ENCODE measurements around the gene SHE. TPM values are rescaled to one million over a fixed set of nuclear protein-coding genes. Genes with fewer than 3 reads are reported as not detected.
A peak's percentile ranks its signal among the peaks of the same experiment; 100 is the strongest.

Gene SHE
- total and polyA plus RNA-seq, 2 experiments from 2014 or later, result 2.0 to 2.7 TPM

DNA sequence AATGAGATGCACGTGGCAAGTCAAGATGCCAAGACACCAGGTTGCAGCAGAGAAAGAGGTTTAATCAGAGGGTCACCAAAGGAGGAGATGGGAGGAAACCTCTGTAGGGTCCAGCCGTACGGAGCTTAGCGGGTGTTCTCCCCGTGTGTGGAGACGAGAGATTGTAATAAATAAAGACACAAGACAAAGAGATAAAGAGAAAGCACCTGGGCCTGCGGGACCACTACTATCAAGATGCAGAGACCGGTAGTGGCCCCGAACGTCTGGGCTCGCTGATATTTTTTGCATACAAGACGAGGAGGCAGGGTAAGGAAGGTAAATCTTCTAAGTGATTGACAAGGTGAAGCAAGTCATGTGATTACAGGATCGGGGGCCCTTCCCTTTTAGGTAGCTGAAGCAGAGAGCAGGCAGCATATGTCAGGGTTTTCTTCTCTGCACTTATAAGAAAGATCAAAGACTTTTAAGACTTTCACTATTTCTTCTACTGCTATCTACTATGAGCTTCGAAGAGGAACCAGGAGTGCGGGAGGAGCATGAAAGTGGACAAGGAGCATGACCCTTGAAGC, 41.4 kb downstream of the SHE start:
- H3K9me3 ChIP-seq (ENCODE audit: low read depth), result no peaks in the 10 kb centered on the region
- TF ChIP-seq, protein P1, sequence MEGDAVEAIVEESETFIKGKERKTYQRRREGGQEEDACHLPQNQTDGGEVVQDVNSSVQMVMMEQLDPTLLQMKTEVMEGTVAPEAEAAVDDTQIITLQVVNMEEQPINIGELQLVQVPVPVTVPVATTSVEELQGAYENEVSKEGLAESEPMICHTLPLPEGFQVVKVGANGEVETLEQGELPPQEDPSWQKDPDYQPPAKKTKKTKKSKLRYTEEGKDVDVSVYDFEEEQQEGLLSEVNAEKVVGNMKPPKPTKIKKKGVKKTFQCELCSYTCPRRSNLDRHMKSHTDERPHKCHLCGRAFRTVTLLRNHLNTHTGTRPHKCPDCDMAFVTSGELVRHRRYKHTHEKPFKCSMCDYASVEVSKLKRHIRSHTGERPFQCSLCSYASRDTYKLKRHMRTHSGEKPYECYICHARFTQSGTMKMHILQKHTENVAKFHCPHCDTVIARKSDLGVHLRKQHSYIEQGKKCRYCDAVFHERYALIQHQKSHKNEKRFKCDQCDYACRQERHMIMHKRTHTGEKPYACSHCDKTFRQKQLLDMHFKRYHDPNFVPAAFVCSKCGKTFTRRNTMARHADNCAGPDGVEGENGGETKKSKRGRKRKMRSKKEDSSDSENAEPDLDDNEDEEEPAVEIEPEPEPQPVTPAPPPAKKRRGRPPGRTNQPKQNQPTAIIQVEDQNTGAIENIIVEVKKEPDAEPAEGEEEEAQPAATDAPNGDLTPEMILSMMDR (IDR thresholded peaks at IDR 0.05; ENCODE audit: low read depth, low read length), result no peak
- no peaks in the 10 kb centered on the region for H3K36me3 ChIP-seq
- peak overlapping the region; percentile 70 for H3K27ac ChIP-seq
- no peak overlapping the region for H3K4me3 ChIP-seq
- H3K27me3 ChIP-seq, result no peaks in the 10 kb centered on the region
- H3K4me1 ChIP-seq (ENCODE audit: low read depth), result peaks cover 14% of the 10 kb centered on the region
- DNase-seq (ENCODE audit: low read depth in 1 of 2, low spot score in 1 of 2), result no peak

DNA sequence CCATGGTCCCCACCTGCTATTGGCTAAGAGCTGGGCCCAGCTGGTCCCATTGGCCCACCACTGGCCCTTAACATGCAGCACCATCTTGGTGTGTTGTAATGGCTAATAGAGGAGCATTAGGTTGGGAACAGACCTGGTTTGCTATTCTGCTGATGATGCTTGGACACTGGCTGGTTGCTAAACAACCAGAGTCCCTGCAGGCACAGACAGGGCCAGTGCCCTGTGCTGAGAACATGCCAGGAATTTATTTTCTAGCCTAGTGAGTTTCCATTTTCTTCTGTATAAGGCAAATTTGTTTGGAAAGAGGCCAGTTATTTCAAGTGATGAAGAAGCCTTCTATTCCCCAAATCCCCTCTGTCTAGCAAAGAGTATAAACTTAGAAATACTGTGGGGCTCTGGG, 43.1 kb downstream of the SHE start:
- Histone ChIP-seq H3K9me3 (ENCODE audit: low read depth) (no peaks in the 10 kb centered on the region), H3K27me3 (no peaks in the 10 kb centered on the region), H3K4me3 (no peak overlapping the region), H3K27ac (no peak overlapping the region), H3K4me1 (ENCODE audit: low read depth) (peaks cover 14% of the 10 kb centered on the region), H3K36me3 (no peaks in the 10 kb centered on the region)
- TF ChIP-seq, protein P1 (IDR thresholded peaks at IDR 0.05; ENCODE audit: low read depth, low read length), result no peak
- DNase-seq (ENCODE audit: low read depth in 1 of 2, low spot score in 1 of 2), result no peak

DNA sequence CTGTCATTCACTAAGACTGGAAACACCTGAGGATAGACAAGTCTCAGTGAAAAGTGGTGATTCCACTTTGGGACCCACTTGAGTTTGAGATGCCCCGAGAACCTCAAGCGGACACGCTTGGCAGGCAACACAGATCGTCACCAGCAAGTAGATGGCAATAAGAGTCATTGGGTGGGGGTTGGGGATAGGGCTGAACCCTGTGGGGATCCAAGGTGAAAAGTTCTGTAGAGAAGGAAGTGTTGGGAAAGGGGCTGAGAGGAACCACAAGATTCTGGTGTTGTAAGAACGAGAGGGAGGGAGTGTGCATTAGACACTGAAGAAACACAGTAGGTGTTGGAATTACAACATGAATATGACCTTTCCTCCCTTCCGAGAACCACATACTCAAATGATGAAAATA, 45.6 kb downstream of the SHE start:
- DNase-seq (ENCODE audit: low read depth in 1 of 2, low spot score in 1 of 2), result no peak
- peaks cover 1% of the 10 kb centered on the region for H3K27me3 ChIP-seq
- H3K36me3 ChIP-seq, result no peaks in the 10 kb centered on the region
- H3K9me3 ChIP-seq (ENCODE audit: low read depth), result no peaks in the 10 kb centered on the region
- H3K4me1 ChIP-seq (ENCODE audit: low read depth), result peaks cover 7% of the 10 kb centered on the region
- H3K27ac ChIP-seq, result no peak overlapping the region
- TF ChIP-seq, protein P1 (IDR thresholded peaks at IDR 0.05; ENCODE audit: low read depth, low read length), result no peak
- no peak overlapping the region for H3K4me3 ChIP-seq

DNA sequence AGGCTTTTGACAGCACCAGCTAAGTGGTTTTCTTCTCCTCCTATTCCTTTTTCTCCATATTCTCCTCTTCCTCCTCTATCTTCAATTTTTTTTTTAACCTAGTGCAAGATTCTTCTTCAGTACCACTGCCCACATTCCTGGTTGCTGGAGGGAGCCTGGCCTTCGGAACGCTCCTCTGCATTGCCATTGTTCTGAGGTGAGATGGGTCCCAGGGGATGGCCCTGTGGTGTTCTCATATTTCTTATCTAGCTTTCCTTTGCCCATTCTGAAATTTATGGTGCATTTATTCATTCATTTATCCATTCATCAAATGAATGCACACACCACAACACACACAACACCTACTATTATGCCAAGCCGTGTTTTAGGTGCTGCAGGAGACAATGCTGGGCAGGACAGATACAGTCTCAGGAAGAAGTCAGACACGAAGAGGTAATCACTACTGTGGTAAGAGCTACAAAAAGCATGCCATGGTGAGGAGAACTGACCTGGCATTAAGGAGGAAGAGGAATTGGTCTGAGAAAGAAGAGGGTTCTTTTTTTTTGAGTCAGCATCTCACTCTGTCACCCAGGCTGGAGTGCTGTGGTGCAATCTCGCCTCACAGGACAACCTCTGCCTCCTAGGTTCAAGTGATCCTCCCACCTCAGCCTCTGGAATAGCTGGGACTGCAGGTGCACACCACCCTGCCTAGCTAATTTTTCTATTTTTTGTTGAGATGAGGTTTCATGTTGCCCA, 47.7 kb downstream of the SHE start:
- no peaks in the 10 kb centered on the region for H3K36me3 ChIP-seq
- no peaks in the 10 kb centered on the region for H3K4me1 ChIP-seq (ENCODE audit: low read depth)
- no peaks in the 10 kb centered on the region for H3K9me3 ChIP-seq (ENCODE audit: low read depth)
- H3K27ac ChIP-seq, result no peak overlapping the region
- no peak for DNase-seq (ENCODE audit: low read depth in 1 of 2, low spot score in 1 of 2)
- no peak overlapping the region for H3K4me3 ChIP-seq
- peaks cover 3% of the 10 kb centered on the region for H3K27me3 ChIP-seq
- TF ChIP-seq, protein P1 (IDR thresholded peaks at IDR 0.05; ENCODE audit: low read depth, low read length), result no peak

DNA sequence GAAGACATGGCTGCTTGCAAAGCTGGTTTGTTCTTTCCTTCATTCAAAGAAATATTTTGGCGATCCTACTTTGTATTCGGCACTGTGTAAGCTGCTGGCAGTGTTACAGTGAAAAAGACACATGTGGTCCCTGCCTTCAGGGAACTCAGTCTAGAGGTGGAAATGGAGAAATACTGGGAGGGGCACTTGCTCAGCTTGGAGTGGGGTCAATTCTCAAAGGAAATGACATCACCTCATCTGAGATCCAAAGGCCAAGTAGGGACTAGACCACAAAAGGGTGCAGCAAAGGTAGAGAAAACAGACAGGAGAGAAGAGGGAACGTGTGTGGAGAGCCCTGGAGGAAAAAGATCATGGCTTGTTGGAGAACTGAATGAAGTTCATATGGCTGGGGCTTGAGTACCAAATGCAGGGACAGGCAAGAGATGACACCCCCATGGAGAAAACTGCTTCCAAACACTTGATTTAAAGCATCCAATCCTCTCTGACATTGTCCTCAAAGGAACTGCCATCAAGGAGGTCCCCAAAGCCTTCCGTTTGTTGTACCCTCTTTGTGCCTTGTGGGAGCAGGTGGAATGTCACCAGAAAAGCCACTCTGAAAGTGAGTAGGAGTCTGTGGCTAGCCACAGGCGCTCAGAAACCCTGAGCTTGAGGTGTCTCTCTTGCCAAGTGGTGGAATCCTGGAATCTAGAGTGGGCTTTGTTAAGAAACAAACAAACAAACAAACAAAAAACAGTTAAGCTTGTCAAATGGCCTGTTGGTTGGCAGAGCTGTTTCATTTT, 48.4 kb downstream of the SHE start:
- Histone ChIP-seq H3K27me3 (peaks cover 3% of the 10 kb centered on the region), H3K9me3 (ENCODE audit: low read depth) (no peaks in the 10 kb centered on the region), H3K4me3 (no peak overlapping the region), H3K4me1 (ENCODE audit: low read depth) (no peaks in the 10 kb centered on the region), H3K27ac (no peak overlapping the region), H3K36me3 (no peaks in the 10 kb centered on the region)
- TF ChIP-seq, protein P1 (IDR thresholded peaks at IDR 0.05; ENCODE audit: low read depth, low read length), result no peak
- DNase-seq (ENCODE audit: low read depth in 1 of 2, low spot score in 1 of 2), result peak in 1 of 2 donors; percentile 70

All from cardiac muscle cell (in vitro differentiated cells and primary cell).